K562 (cell line): ENCODE data around the gene HMCES. TPM values are rescaled to one million over a fixed set of nuclear protein-coding genes. Genes with fewer than 3 reads are reported as not detected.

ENCODE experiments used
- CAMTA2 ChIP-seq: fragments of 250-450 bp; sonication (Bioruptor Pico); conservative IDR thresholded peaks from 2 replicates; pipeline ENCODE4 v1.5.1; 2022
- DMBX1 ChIP-seq: fragments of 250-450 bp; sonication (Bioruptor Pico); IDR thresholded peaks from 2 replicates; pipeline ENCODE4 v1.8.0; 2022; ENCODE audit warnings: inconsistent platforms, mild to moderate bottlenecking, moderate library complexity, borderline replicate concordance
- HMG20B ChIP-seq: fragments of 250-450 bp; sonication (Bioruptor Pico); IDR thresholded peaks from 2 replicates; pipeline ENCODE4 v1.5.0; 2021; ENCODE audit warnings: mild to moderate bottlenecking
- IRF2 ChIP-seq: sonication (generic); formaldehyde crosslinking; IDR thresholded peaks from 2 replicates; pipeline ENCODE4 v1.8.1; 2022; ENCODE audit warnings: mild to moderate bottlenecking, missing genetic modification reagents
- NCOA6 ChIP-seq: fragments of 450-650 bp; IDR thresholded peaks from 2 replicates; pipeline ENCODE4 v1.6.1; 2017; ENCODE audit warnings: mild to moderate bottlenecking
- RBM17 ChIP-seq: fragments of 200-400 bp; formaldehyde crosslinking; IDR thresholded peaks from 2 replicates; pipeline ENCODE4 v1.6.1; 2017; ENCODE audit warnings: low read depth, mild to moderate bottlenecking, low read length, borderline replicate concordance
- YY1 ChIP-seq, 3 experiments: IDR thresholded peaks; 2 replicates each; pipeline ENCODE4 v1.6.1; 2011; ENCODE audit warnings: low read length in 2 of 3, mild to moderate bottlenecking in 2 of 3, moderate library complexity in 2 of 3, borderline replicate concordance in 1 of 3, control low read depth in 1 of 3, low read depth in 1 of 3; ENCODE audit not compliant: insufficient read depth in 3 of 3, insufficient replicate concordance in 2 of 3, control insufficient read depth in 1 of 3, insufficient read length in 1 of 3; ENCODE audit errors: extremely low read depth in 1 of 3
- ZBTB7A ChIP-seq: IDR thresholded peaks from 2 replicates; pipeline ENCODE4 v1.6.1; 2011; ENCODE audit warnings: low read depth, mild to moderate bottlenecking, low read length, moderate library complexity, borderline replicate concordance; ENCODE audit not compliant: control insufficient read depth
- polyA plus RNA-seq, 8 experiments: library from polyadenylated mRNA; depleted of rRNA in 4 of 8; stranded (reverse) in 5 of 8; unstranded in 3 of 8; fragments of >200 nt; fragmentation: Nextera tagmentation in 2 of 8; fragmentation: Illumina TruSeq in 1 of 8; extraction: Ambion mirVana in 2 of 8; extraction: Trizol in 1 of 8; gene quantifications; 2 replicates each; pipeline versions ENCODE4 v1.2.1 to v1.2.3, GENCODE V29; 2011 to 2014; ENCODE audit warnings: inconsistent platforms in 1 of 8, missing spikeins in 1 of 8
- total RNA-seq, 7 experiments: library from RNA; depleted of rRNA in 6 of 7; stranded (reverse); fragments of >200 nt in 6 of 7; fragmentation: Illumina TruSeq in 2 of 7; extraction: Trizol in 2 of 7; gene quantifications; 2 replicates each; pipeline versions ENCODE4 v1.2.1 to v1.2.3, GENCODE V29; 2011 to 2021; ENCODE audit warnings: low replicate concordance in 1 of 7
- TF ChIP-seq, protein P1 (sequence below): sonication (generic); formaldehyde crosslinking; IDR thresholded peaks from 2 replicates; pipeline ENCODE4 v1.8.1; 2023; ENCODE audit warnings: mild to moderate bottlenecking, missing genetic modification reagents
- TF ChIP-seq, protein P2 (sequence below): sonication (generic); formaldehyde crosslinking; IDR thresholded peaks from 2 replicates; pipeline ENCODE4 v1.8.1; 2023; ENCODE audit warnings: mild to moderate bottlenecking, missing genetic modification reagents
- TF ChIP-seq, protein P3 (sequence below), 2 experiments: fragments of 450-650 bp; IDR thresholded peaks; 2 replicates each; pipeline ENCODE4 v1.6.1; 2016
- TF ChIP-seq, protein P4 (sequence below): fragments of 250-450 bp; sonication (Bioruptor Pico); IDR thresholded peaks from 2 replicates; pipeline ENCODE4 v1.9.0; 2021; ENCODE audit warnings: mild to moderate bottlenecking
- TF ChIP-seq, protein P5 (sequence below), 3 experiments: fragments of 200-800 bp in 1 of 3; fragments of 250-450 bp in 1 of 3; fragments of 450-650 bp in 1 of 3; sonication (Bioruptor Pico) in 1 of 3; sonication (Bioruptor generic) in 1 of 3; formaldehyde crosslinking in 1 of 3; IDR thresholded peaks; 2 replicates each; pipeline versions ENCODE4 v1.6.1 to v1.8.0; 2016 to 2022; ENCODE audit warnings: mild to moderate bottlenecking in 2 of 3, missing genetic modification characterization in 2 of 3, missing compliant biosample characterization in 1 of 3, moderate library complexity in 1 of 3

The HMCES gene
- total and polyA plus RNA-seq, 9 of the 15 experiments (the other 6 are each of a cell fraction or from before 2014, with no cell fraction given) = 18.8 to 45.3 (median 24.8) TPM

DNA sequence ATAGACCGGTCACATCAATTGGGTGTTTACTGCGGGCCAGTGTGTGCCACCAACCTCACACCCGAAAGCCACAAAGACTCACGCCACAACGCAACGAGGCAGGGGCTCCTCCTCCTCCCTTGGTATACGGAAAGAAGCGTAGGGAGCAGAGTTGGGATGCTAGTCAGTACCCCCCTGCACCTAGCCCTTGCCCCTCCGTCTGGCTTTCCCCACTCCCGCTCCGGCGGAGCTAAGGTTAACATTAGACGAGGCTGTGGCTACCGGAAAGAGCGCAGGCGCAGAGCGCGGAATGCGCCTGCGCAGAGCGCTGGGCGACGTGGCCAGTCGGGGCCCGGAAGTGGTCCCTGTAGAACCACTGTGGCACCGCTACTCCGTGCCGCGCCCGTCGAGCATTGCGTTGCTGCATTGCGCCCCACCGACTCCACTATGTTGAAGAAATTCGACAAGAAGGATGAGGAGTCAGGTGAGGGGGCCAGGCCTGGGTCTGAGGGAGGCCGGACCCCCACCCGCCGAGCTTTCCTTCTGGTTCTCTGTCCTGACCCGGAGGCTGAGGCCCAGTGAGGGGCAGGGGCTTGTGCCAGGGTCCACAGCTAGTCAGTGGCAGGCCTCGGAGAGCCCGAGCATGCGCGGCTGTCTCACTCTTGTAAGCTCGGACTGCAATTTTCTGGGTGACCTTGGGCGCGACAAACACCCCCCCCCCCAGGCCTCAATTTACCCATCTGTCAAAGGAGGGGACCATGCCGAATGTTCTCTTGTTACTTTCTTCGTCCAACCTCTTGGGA is 29.2 kb upstream of the HMCES start, which contains the start of gene COPG1 (continued):
- TF ChIP-seq, protein P1, sequence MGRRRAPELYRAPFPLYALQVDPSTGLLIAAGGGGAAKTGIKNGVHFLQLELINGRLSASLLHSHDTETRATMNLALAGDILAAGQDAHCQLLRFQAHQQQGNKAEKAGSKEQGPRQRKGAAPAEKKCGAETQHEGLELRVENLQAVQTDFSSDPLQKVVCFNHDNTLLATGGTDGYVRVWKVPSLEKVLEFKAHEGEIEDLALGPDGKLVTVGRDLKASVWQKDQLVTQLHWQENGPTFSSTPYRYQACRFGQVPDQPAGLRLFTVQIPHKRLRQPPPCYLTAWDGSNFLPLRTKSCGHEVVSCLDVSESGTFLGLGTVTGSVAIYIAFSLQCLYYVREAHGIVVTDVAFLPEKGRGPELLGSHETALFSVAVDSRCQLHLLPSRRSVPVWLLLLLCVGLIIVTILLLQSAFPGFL (CRISPR knock-in tag) = no peak
- TF ChIP-seq DMBX1 (CRISPR knock-in tag) = no peak
- TF ChIP-seq, protein P2, sequence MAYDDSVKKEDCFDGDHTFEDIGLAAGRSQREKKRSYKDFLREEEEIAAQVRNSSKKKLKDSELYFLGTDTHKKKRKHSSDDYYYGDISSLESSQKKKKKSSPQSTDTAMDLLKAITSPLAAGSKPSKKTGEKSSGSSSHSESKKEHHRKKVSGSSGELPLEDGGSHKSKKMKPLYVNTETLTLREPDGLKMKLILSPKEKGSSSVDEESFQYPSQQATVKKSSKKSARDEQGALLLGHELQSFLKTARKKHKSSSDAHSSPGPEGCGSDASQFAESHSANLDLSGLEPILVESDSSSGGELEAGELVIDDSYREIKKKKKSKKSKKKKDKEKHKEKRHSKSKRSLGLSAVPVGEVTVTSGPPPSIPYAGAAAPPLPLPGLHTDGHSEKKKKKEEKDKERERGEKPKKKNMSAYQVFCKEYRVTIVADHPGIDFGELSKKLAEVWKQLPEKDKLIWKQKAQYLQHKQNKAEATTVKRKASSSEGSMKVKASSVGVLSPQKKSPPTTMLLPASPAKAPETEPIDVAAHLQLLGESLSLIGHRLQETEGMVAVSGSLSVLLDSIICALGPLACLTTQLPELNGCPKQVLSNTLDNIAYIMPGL (CRISPR knock-in tag) = peak; percentile 39; the same call in 1 of the 2 replicates
- TF ChIP-seq, protein P3, sequence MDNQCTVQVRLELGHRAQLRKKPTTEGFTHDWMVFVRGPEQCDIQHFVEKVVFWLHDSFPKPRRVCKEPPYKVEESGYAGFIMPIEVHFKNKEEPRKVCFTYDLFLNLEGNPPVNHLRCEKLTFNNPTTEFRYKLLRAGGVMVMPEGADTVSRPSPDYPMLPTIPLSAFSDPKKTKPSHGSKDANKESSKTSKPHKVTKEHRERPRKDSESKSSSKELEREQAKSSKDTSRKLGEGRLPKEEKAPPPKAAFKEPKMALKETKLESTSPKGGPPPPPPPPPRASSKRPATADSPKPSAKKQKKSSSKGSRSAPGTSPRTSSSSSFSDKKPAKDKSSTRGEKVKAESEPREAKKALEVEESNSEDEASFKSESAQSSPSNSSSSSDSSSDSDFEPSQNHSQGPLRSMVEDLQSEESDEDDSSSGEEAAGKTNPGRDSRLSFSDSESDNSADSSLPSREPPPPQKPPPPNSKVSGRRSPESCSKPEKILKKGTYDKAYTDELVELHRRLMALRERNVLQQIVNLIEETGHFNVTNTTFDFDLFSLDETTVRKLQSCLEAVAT (IDR thresholded peaks at IDR 0.05) = 0 out of 4 replicates have a peak, but pooled peaks of 1 of the 2 experiments have one; percentile 2
- TF ChIP-seq ZBTB7A = no peak
- no peak for TF ChIP-seq NCOA6
- TF ChIP-seq, protein P4, sequence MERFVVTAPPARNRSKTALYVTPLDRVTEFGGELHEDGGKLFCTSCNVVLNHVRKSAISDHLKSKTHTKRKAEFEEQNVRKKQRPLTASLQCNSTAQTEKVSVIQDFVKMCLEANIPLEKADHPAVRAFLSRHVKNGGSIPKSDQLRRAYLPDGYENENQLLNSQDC (CRISPR knock-in tag) = no peak
- TF ChIP-seq HMG20B (CRISPR knock-in tag) = no peak
- no peak for TF ChIP-seq YY1 (IDR thresholded peaks at IDR 0.05; ENCODE audit: borderline replicate concordance in 1 of 3, control insufficient read depth in 1 of 3, extremely low read depth in 1 of 3, insufficient read depth in 3 of 3, insufficient read length in 1 of 3, insufficient replicate concordance in 2 of 3, low read depth in 1 of 3, low read length in 2 of 3)
- TF ChIP-seq RBM17 = no peak
- TF ChIP-seq, protein P5, sequence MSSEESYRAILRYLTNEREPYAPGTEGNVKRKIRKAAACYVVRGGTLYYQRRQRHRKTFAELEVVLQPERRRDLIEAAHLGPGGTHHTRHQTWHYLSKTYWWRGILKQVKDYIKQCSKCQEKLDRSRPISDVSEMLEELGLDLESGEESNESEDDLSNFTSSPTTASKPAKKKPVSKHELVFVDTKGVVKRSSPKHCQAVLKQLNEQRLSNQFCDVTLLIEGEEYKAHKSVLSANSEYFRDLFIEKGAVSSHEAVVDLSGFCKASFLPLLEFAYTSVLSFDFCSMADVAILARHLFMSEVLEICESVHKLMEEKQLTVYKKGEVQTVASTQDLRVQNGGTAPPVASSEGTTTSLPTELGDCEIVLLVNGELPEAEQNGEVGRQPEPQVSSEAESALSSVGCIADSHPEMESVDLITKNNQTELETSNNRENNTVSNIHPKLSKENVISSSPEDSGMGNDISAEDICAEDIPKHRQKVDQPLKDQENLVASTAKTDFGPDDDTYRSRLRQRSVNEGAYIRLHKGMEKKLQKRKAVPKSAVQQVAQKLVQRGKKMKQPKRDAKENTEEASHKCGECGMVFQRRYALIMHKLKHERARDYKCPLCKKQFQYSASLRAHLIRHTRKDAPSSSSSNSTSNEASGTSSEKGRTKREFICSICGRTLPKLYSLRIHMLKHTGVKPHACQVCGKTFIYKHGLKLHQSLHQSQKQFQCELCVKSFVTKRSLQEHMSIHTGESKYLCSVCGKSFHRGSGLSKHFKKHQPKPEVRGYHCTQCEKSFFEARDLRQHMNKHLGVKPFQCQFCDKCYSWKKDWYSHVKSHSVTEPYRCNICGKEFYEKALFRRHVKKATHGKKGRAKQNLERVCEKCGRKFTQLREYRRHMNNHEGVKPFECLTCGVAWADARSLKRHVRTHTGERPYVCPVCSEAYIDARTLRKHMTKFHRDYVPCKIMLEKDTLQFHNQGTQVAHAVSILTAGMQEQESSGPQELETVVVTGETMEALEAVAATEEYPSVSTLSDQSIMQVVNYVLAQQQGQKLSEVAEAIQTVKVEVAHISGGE (CRISPR knock-in tag; IDR thresholded peaks at IDR 0.05) = peak in 1 of 3 experiments; percentile 58; a peak in 2 of 6 replicates
- TF ChIP-seq CAMTA2 (CRISPR knock-in tag) = no peak
- no peak for TF ChIP-seq IRF2
